KMS-11 (cell line): Measurements from ENCODE around the gene DNM1.

Experiments used
- H2AFZ ChIP-seq: fragments of 200-600 bp; sonication (generic); 2 replicates; pipeline ENCODE4 v1.6.1; 2016; ENCODE audit warnings: antibody characterized with exemption, mixed run types, low read depth
- H3K27ac ChIP-seq: fragments of 200-600 bp; sonication (generic); 2 replicates; pipeline ENCODE4 v1.6.1; 2016; ENCODE audit warnings: mild to moderate bottlenecking, mixed run types
- H3K27me3 ChIP-seq: fragments of 200-600 bp; sonication (generic); 2 replicates; pipeline ENCODE4 v1.6.1; 2017; ENCODE audit warnings: mild to moderate bottlenecking, low read depth, mixed run types, moderate library complexity; ENCODE audit not compliant: insufficient read depth
- H3K36me3 ChIP-seq: fragments of 200-600 bp; sonication (generic); 2 replicates; pipeline ENCODE4 v1.6.1; 2017; ENCODE audit warnings: mild to moderate bottlenecking, mixed run types; ENCODE audit not compliant: insufficient read depth
- H3K4me1 ChIP-seq: fragments of 200-600 bp; sonication (generic); 2 replicates; pipeline ENCODE4 v1.6.1; 2016; ENCODE audit warnings: mild to moderate bottlenecking, low read depth, mixed run types; ENCODE audit not compliant: poor library complexity, severe bottlenecking
- H3K4me2 ChIP-seq: fragments of 200-600 bp; sonication (generic); 2 replicates; pipeline ENCODE4 v1.7.0; 2016; ENCODE audit warnings: mild to moderate bottlenecking, mixed run types
- H3K4me3 ChIP-seq: fragments of 200-600 bp; sonication (generic); IDR thresholded peaks from 2 replicates; pipeline ENCODE4 v1.6.1; 2017; ENCODE audit warnings: low read depth, low read length, mixed read lengths; ENCODE audit not compliant: insufficient read depth
- H3K79me2 ChIP-seq: fragments of 200-600 bp; sonication (generic); 2 replicates; pipeline ENCODE4 v1.6.1; 2016; ENCODE audit warnings: low read depth, mixed run types; ENCODE audit not compliant: insufficient read depth
- H3K9ac ChIP-seq: fragments of 200-600 bp; sonication (generic); 2 replicates; pipeline ENCODE4 v1.6.1; 2016; ENCODE audit warnings: mild to moderate bottlenecking, mixed run types
- H4K20me1 ChIP-seq: fragments of 200-600 bp; sonication (generic); 2 replicates; pipeline ENCODE4 v1.6.1; 2016; ENCODE audit warnings: mild to moderate bottlenecking, mixed run types; ENCODE audit not compliant: insufficient read depth
- TF ChIP-seq, protein P1 (sequence below): fragments of 200-600 bp; sonication (generic); conservative IDR thresholded peaks from 2 replicates; pipeline ENCODE4 v1.6.1; 2017; ENCODE audit warnings: low read depth, mild to moderate bottlenecking, antibody characterized with exemption, low read length, moderate library complexity, mixed read lengths

The DNM1 gene

DNA sequence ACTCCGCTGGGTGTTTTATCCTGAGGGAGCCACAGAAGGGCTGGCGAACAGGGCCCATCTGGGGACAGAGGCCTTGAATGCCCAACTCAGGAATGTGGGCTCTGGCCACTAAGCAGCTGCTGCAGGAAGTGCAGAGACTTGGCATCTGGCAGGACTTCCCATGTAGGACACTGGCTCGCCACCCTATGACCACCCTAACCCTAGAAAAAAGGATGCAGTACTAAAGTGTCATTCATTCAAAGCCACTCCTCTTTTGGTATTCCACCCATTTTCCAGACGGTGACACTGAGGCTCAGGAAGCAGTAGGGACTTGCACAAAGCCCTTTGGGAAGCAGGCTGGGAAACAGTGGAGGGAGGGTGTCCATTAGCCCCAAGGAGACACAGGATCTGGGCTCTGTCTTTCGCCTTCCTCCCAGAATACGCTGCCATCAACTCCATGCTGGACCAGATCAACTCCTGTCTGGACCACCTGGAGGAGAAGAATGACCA is 40.1 kb upstream of the DNM1 start:
- TF ChIP-seq, protein P1, sequence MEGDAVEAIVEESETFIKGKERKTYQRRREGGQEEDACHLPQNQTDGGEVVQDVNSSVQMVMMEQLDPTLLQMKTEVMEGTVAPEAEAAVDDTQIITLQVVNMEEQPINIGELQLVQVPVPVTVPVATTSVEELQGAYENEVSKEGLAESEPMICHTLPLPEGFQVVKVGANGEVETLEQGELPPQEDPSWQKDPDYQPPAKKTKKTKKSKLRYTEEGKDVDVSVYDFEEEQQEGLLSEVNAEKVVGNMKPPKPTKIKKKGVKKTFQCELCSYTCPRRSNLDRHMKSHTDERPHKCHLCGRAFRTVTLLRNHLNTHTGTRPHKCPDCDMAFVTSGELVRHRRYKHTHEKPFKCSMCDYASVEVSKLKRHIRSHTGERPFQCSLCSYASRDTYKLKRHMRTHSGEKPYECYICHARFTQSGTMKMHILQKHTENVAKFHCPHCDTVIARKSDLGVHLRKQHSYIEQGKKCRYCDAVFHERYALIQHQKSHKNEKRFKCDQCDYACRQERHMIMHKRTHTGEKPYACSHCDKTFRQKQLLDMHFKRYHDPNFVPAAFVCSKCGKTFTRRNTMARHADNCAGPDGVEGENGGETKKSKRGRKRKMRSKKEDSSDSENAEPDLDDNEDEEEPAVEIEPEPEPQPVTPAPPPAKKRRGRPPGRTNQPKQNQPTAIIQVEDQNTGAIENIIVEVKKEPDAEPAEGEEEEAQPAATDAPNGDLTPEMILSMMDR = no peak
- H2AFZ ChIP-seq = no peak overlapping the region
- H3K36me3 ChIP-seq = no peaks in the 10 kb centered on the region
- H3K4me1 ChIP-seq = peaks cover 5% of the 10 kb centered on the region
- H4K20me1 ChIP-seq = no peaks in the 10 kb centered on the region
- no peak overlapping the region for H3K4me2 ChIP-seq
- no peak overlapping the region for H3K27ac ChIP-seq
- no peaks in the 10 kb centered on the region for H3K79me2 ChIP-seq
- H3K4me3 ChIP-seq = no peak overlapping the region
- H3K27me3 ChIP-seq = no peaks in the 10 kb centered on the region
- no peak overlapping the region for H3K9ac ChIP-seq

DNA sequence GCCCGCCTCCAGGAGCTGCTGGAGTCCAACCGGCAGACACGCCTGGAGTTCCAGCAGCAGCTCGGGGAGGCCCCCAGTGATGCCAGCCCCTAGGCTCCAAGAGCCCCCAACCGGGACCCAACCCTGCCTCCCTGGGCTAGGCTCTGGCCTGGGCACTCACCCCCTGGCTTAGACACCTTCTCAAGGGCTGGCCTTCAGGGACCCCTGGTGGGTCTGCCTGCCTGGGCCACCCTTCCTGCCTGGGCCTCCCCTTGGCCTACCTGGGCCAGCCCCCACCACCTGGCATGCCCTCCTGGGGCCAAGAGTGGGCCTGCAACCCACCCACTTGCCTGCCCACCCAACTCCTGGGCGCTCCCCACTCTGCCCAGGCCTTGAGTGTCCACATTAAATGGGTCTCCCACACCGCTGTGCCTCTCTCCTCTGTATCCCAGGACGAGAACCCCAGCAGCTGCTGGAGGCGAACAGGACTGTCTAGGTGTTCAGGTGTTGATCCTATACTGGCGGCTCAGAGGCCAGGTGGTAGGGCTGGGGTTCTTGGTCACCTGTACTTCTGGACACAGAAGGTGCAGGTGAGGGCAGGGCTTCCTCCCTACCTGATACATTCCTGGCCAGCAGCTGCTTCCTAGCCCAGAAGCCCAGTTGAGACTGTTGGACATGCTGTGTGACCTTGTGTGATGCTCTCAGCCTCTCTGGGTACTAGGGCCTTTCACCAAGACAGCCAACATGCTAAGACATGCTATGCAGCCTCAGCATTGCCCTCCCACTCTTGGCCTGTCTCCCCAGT is 39.5 kb upstream of the DNM1 start:
- Histone ChIP-seq H3K36me3 (no peaks in the 10 kb centered on the region), H3K4me3 (no peak overlapping the region), H3K4me2 (no peak overlapping the region), H3K9ac (no peak overlapping the region), H3K4me1 (peaks cover 5% of the 10 kb centered on the region), H4K20me1 (no peaks in the 10 kb centered on the region), H3K27ac (no peak overlapping the region), H3K79me2 (no peaks in the 10 kb centered on the region), H3K27me3 (no peaks in the 10 kb centered on the region), H2AFZ (no peak overlapping the region)
- TF ChIP-seq, protein P1 = no peak

DNA sequence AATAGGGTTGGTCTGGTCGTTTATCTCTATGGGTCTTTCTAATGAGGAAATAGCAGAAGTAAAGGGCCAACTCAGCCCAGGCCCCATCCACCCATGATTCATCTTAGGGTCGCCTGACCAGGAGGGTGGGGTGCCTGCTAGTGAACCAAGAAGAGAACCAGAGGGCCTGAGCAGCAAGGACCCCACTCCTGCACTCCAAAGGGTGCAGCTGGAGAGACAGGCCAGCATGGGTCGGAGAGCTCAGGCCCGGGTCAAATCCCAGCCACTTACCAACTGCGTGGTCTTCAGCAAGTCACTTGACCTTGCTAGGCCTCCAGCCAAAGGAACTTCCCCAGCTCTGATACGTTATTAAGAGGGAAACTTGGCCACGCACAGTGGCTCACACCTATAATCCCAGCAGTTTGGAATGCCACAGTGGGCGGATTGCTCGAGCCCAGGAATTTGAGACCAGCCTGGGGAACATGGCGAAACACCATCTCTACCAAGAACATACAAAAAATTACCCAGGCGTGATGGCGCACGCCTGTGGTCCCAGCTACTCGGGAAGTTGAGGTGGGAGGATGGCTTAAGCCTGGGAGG is 38.8 kb upstream of the DNM1 start:
- Histone ChIP-seq H3K4me3 (no peak overlapping the region), H3K36me3 (no peaks in the 10 kb centered on the region), H3K4me1 (peaks cover 5% of the 10 kb centered on the region), H2AFZ (no peak overlapping the region), H3K27me3 (no peaks in the 10 kb centered on the region), H3K9ac (no peak overlapping the region), H3K4me2 (no peak overlapping the region), H3K27ac (no peak overlapping the region), H3K79me2 (no peaks in the 10 kb centered on the region), H4K20me1 (no peaks in the 10 kb centered on the region)
- TF ChIP-seq, protein P1 = no peak

DNA sequence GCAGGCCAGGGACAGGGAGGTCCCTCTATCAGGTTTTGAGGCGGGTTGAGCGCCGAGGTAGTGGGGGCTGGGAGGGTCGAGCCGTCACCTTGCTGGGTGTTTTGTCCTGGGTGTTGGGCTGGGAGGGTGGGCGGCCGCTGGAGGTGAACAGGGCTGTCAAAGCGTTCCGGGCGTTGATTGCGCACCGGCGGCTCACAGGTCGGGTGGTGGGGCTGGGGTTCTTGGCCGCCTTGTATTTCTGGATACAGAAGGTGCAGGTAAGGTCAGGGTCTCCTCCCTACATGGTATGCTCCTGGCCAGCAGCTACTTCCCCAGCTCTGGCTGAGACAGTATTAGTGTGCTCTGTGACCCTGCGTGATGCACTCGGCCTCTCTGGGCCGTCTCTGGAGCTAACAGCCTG is 37.0 kb upstream of the DNM1 start:
- Histone ChIP-seq H3K36me3 (no peaks in the 10 kb centered on the region), H3K4me1 (peaks cover 1% of the 10 kb centered on the region), H4K20me1 (no peaks in the 10 kb centered on the region), H2AFZ (no peak overlapping the region), H3K4me2 (no peak overlapping the region), H3K4me3 (no peak overlapping the region), H3K27me3 (no peaks in the 10 kb centered on the region), H3K27ac (no peak overlapping the region), H3K79me2 (no peaks in the 10 kb centered on the region), H3K9ac (no peak overlapping the region)
- TF ChIP-seq, protein P1 = no peak
